Measurements from ENCODE around the gene MAMLD1. TPM values are rescaled to one million over a fixed set of nuclear protein-coding genes. Genes with fewer than 3 reads are reported as not detected.

The MAMLD1 gene
- total RNA-seq, 1 experiment from 2014 or later = 3.2 TPM

- Histone ChIP-seq H3K27ac (ENCODE audit: low read depth, low read length, poor library complexity, severe bottlenecking) (no peak overlapping the region), H3K27me3 (replicated peaks; ENCODE audit: insufficient read depth, low read depth, low read length, poor library complexity) (peaks cover 21% of the 10 kb centered on the region), H3K9me3 (ENCODE audit: low read depth, low read length, poor library complexity, severe bottlenecking) (no peaks in the 10 kb centered on the region), H3K4me1 (ENCODE audit: insufficient read depth, low read length, poor library complexity, severe bottlenecking) (no peaks in the 10 kb centered on the region), H3K36me3 (ENCODE audit: insufficient read depth, low read length, poor library complexity, severe bottlenecking) (no peaks in the 10 kb centered on the region), H3K4me3 (ENCODE audit: low read depth, low read length, poor library complexity, severe bottlenecking) (peak overlapping the region; percentile 53)
- ChIA-PET POLR2A (ENCODE audit: low non-redundant PET) (interaction anchor here (0.8 kb wide), 1 partner anchor 210 kb away, joined by 3 read pairs; no protein-coding TSS in a partner anchor), CTCF (no interaction called here)
- peak; percentile 64 for DNase-seq (ENCODE audit: low spot score)
- TF ChIP-seq CTCF (conservative IDR thresholded peaks at IDR 0.05; ENCODE audit: low read depth, low read length) = 0 out of 2 replicates have a peak, but pooled peaks have one; percentile 16
- no peak for TF ChIP-seq EZH2 (IDR thresholded peaks at IDR 0.05; ENCODE audit: borderline replicate concordance, low read depth, low read length, poor library complexity, severe bottlenecking)
- intact Hi-C loops (cut with micrococcal nuclease; ENCODE audit: unreplicated experiment) = loop anchor here (2.0 kb wide), 2 partner anchors 123 to 401 kb away; no protein-coding TSS in a partner anchor
- BruUV-seq (replicated peaks) = no TSS peak
Observed at GRCh38 chrX:150363561-150364346, 637 bp downstream of the MAMLD1 start.

GRCh38 chrX:150364347-150365050 lies 1.4 kb downstream of the MAMLD1 start:
- ChIA-PET CTCF (no interaction called here), POLR2A (ENCODE audit: low non-redundant PET) (interaction anchor here (0.8 kb wide), 1 partner anchor 210 kb away, joined by 3 read pairs; no protein-coding TSS in a partner anchor)
- H3K27me3 ChIP-seq (replicated peaks; ENCODE audit: insufficient read depth, low read depth, low read length, poor library complexity) = peaks cover 21% of the 10 kb centered on the region
- peak overlapping the region; percentile 53 for H3K4me3 ChIP-seq (ENCODE audit: low read depth, low read length, poor library complexity, severe bottlenecking)
- intact Hi-C loops (cut with micrococcal nuclease; ENCODE audit: unreplicated experiment) = loop anchor here (2.0 to 5.0 kb wide), 4 partner anchors 83 to 402 kb away; no protein-coding TSS in a partner anchor
- H3K4me1 ChIP-seq (ENCODE audit: insufficient read depth, low read length, poor library complexity, severe bottlenecking) = no peaks in the 10 kb centered on the region
- H3K9me3 ChIP-seq (ENCODE audit: low read depth, low read length, poor library complexity, severe bottlenecking) = no peaks in the 10 kb centered on the region
- BruUV-seq (replicated peaks) = no TSS peak
- H3K27ac ChIP-seq (ENCODE audit: low read depth, low read length, poor library complexity, severe bottlenecking) = no peak overlapping the region
- no peak for TF ChIP-seq CTCF (conservative IDR thresholded peaks at IDR 0.05; ENCODE audit: low read depth, low read length)
- TF ChIP-seq EZH2 (IDR thresholded peaks at IDR 0.05; ENCODE audit: borderline replicate concordance, low read depth, low read length, poor library complexity, severe bottlenecking) = no peak
- peak; percentile 30 for DNase-seq (ENCODE audit: low spot score)
- no peaks in the 10 kb centered on the region for H3K36me3 ChIP-seq (ENCODE audit: insufficient read depth, low read length, poor library complexity, severe bottlenecking)

DNA sequence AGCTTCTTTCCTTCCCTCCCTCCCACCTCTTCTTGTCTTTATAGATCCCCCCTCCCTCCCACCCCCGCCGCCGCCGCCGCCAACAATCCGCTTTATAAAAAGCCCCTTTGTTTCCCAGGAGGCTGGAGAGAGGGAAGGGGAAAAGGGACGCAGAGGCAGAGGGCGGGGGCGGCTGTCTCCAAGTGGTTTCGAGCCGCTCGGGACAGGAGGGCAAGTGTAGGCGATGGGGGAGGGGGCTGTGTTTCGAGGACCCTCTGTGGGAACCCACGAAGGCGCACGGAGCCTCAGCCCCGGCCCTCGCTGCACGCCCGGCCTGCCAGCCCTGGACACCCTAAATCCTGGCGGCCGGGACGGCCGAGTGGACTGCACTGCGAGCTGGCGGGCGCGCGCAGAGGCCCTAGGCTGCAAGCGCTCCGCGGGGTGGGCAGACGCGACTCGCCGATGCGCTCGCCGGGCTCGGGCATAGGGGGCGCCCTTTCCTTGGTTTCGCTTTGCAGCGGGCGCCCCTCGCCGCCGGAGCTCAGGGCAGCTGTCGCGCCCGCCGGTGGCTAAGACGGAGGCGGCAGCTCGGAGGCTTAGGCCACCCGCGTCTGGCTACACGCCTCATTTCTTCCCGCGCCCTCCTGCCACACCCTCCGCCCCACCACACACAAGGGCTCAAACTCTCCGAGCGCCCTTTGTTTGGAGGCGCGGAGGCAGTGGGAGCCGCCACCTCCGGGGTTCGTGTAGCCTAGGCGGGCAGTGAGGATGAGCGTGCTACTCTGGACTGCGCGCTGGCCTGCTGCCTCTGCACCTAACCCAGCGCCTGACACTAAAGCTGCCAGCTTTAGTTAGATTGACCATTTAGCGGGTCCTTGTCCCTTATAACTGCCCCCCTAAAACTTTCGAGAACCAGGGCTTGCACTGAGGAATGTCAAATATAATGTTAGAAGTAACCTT lies 2.2 kb downstream of the MAMLD1 start:
- Histone ChIP-seq H3K9me3 (ENCODE audit: low read depth, low read length, poor library complexity, severe bottlenecking) (no peaks in the 10 kb centered on the region), H3K27me3 (replicated peaks; ENCODE audit: insufficient read depth, low read depth, low read length, poor library complexity) (peaks cover 21% of the 10 kb centered on the region), H3K4me3 (ENCODE audit: low read depth, low read length, poor library complexity, severe bottlenecking) (peak overlapping the region; percentile 53), H3K36me3 (ENCODE audit: insufficient read depth, low read length, poor library complexity, severe bottlenecking) (no peaks in the 10 kb centered on the region), H3K27ac (ENCODE audit: low read depth, low read length, poor library complexity, severe bottlenecking) (peak overlapping the region; percentile 74), H3K4me1 (ENCODE audit: insufficient read depth, low read length, poor library complexity, severe bottlenecking) (no peaks in the 10 kb centered on the region)
- intact Hi-C loops (cut with micrococcal nuclease; ENCODE audit: unreplicated experiment) = loop anchor here (2.0 to 5.0 kb wide), 4 partner anchors 82 to 403 kb away; no protein-coding TSS in a partner anchor
- peak; percentile 79 for DNase-seq (ENCODE audit: low spot score)
- TF ChIP-seq EZH2 (IDR thresholded peaks at IDR 0.05; ENCODE audit: borderline replicate concordance, low read depth, low read length, poor library complexity, severe bottlenecking) (no peak), CTCF (conservative IDR thresholded peaks at IDR 0.05; ENCODE audit: low read depth, low read length) (peak; percentile 63)
- ChIA-PET POLR2A (ENCODE audit: low non-redundant PET) (interaction anchor here (0.6 kb wide), 1 partner anchor 426 kb away, joined by 7 read pairs; no protein-coding TSS in a partner anchor), CTCF (interaction anchor here (0.5 kb wide), 1 partner anchor 279 kb away, joined by 4 read pairs; no protein-coding TSS in a partner anchor)
- no TSS peak for BruUV-seq (replicated peaks)
